CD4-positive, alpha-beta T cell treated with Interleukin-6 at 100 ng/mL for 8 hours (primary cell): Measurements from ENCODE around the gene CD8B2.
"Not testable (repeated sequence)": the region's sequence is repeated elsewhere in the genome, so short reads cannot be mapped to it uniquely, and the experiment has no call there.

Experiments used
- DNase-seq: peaks from one replicate; pipeline ENCODE4 v3.0.0-alpha.2; 2020; ENCODE audit warnings: mixed read lengths, low spot score

The CD8B2 gene

GRCh38 chr2:106551417-106552130 lies 64.4 kb downstream of the CD8B2 start:
- DNase-seq = no peak

GRCh38 chr2:106552921-106553320 lies 65.8 kb downstream of the CD8B2 start:
- no peak for DNase-seq

GRCh38 chr2:106553321-106553720 lies 66.2 kb downstream of the CD8B2 start:
- no peak for DNase-seq

- no peak for DNase-seq
Measured at GRCh38 chr2:106554411-106554810, 67.2 kb downstream of the CD8B2 start.

- no peak for DNase-seq
Measured at GRCh38 chr2:106555053-106555452, 67.9 kb downstream of the CD8B2 start.

- DNase-seq = not testable (repeated sequence)
Measured at GRCh38 chr2:106559786-106560185, 72.6 kb downstream of the CD8B2 start.

- no peak for DNase-seq
Measured at GRCh38 chr2:106560773-106561172, 73.6 kb downstream of the CD8B2 start.

GRCh38 chr2:106561356-106561755 lies 74.2 kb downstream of the CD8B2 start:
- DNase-seq = no peak

- no peak for DNase-seq
Measured at GRCh38 chr2:106561803-106562202, 74.6 kb downstream of the CD8B2 start.

- DNase-seq = no peak
Measured at GRCh38 chr2:106562268-106563186, 75.4 kb downstream of the CD8B2 start.

- DNase-seq = no peak
Measured at GRCh38 chr2:106563195-106563594, 76.0 kb downstream of the CD8B2 start.

- DNase-seq = no peak
Measured at GRCh38 chr2:106565599-106565998, 78.4 kb downstream of the CD8B2 start.

- DNase-seq = no peak
Measured at GRCh38 chr2:106566050-106566449, 78.9 kb downstream of the CD8B2 start.

GRCh38 chr2:106566484-106566883 lies 79.3 kb downstream of the CD8B2 start:
- DNase-seq = not testable (repeated sequence)

GRCh38 chr2:106570316-106570715 lies 83.2 kb downstream of the CD8B2 start:
- DNase-seq = no peak
